SK-N-SH (cell line): Measurements from ENCODE around the gene PFAS. TPM values are rescaled to one million over a fixed set of nuclear protein-coding genes. Genes with fewer than 3 reads are reported as not detected.

Experiments
- CTCF ChIA-PET: fragments of 300-600, 350-600 bp; formaldehyde crosslinking; extraction: SDS; loops from one replicate; lab custom pipeline; 2021; lab: Yijun Ruan, JAX
- POLR2A ChIA-PET: fragments of 350-600 bp; sonication (Branson Sonifier 250); formaldehyde crosslinking; extraction: SDS; loops from one replicate; lab custom pipeline; 2020; ENCODE audit warnings: antibody characterized with exemption, inconsistent platforms; lab: Yijun Ruan, JAX
- DNase-seq: peaks from one replicate; pipeline ENCODE4 v3.0.0; 2012
- H2AFZ ChIP-seq: fragments of 200-600 bp; sonication (generic); 2 replicates; pipeline ENCODE4 v1.8.1; 2016; ENCODE audit warnings: antibody characterized with exemption, mild to moderate bottlenecking, low read depth
- H3F3A ChIP-seq: fragments of 200-600 bp; sonication (generic); replicated peaks from 2 replicates; pipeline ENCODE3; 2016; ENCODE audit warnings: antibody characterized with exemption, mild to moderate bottlenecking; ENCODE audit not compliant: insufficient read depth
- H3K27ac ChIP-seq, 2 experiments: fragments of 200-500 bp in 1 of 2; fragments of 200-600 bp in 1 of 2; sonication (Bioruptor generic) in 1 of 2; sonication (generic), shearing (Covaris generic) in 1 of 2; 2 replicates each; pipeline versions ENCODE4 v1.5.1 to v1.6.1; 2014 to 2016; ENCODE audit warnings: low read depth in 2 of 2, inconsistent platforms in 1 of 2, low read length in 1 of 2, mild to moderate bottlenecking in 1 of 2, mixed read lengths in 1 of 2
- H3K27me3 ChIP-seq: fragments of 200-600 bp; sonication (generic), shearing (Covaris generic); 2 replicates; pipeline ENCODE4 v1.6.1; 2016; ENCODE audit warnings: mixed run types; ENCODE audit not compliant: insufficient read depth
- H3K36me3 ChIP-seq, 2 experiments: fragments of 200-500 bp in 1 of 2; fragments of 200-600 bp in 1 of 2; sonication (Bioruptor generic) in 1 of 2; sonication (generic) in 1 of 2; replicated peaks in 1 of 2; 2 replicates each; pipeline versions ENCODE3 to v1.5.1; 2014 to 2016; ENCODE audit warnings: low read length in 1 of 2, mild to moderate bottlenecking in 1 of 2; ENCODE audit not compliant: insufficient read depth in 2 of 2, control insufficient read depth in 1 of 2
- H3K4me1 ChIP-seq, 2 experiments: fragments of 200-500 bp in 1 of 2; fragments of 200-600 bp in 1 of 2; sonication (Bioruptor generic) in 1 of 2; sonication (generic), shearing (Covaris generic) in 1 of 2; 2 replicates each; pipeline versions ENCODE4 v1.5.1 to v1.6.1; 2014 to 2016; ENCODE audit warnings: low read depth in 1 of 2, low read length in 1 of 2, mixed run types in 1 of 2; ENCODE audit not compliant: insufficient read depth in 2 of 2, control insufficient read depth in 1 of 2
- H3K4me2 ChIP-seq: fragments of 200-600 bp; sonication (generic), shearing (Covaris generic); 2 replicates; pipeline ENCODE4 v1.6.1; 2017; ENCODE audit warnings: mixed run types
- H3K4me3 ChIP-seq, 2 experiments: fragments of 200-500 bp in 1 of 2; fragments of 200-600 bp in 1 of 2; sonication (Bioruptor generic) in 1 of 2; sonication (generic), shearing (Covaris generic) in 1 of 2; 2 replicates each; pipeline versions ENCODE4 v1.5.1 to v1.8.1; 2014 to 2016; ENCODE audit warnings: low read depth in 2 of 2, inconsistent platforms in 1 of 2, low read length in 1 of 2, mild to moderate bottlenecking in 1 of 2, mixed read lengths in 1 of 2, moderate library complexity in 1 of 2
- H3K79me2 ChIP-seq: fragments of 200-600 bp; sonication (generic); 2 replicates; pipeline ENCODE4 v1.8.1; 2017; ENCODE audit warnings: mild to moderate bottlenecking; ENCODE audit not compliant: insufficient read depth
- H3K9ac ChIP-seq: fragments of 200-600 bp; sonication (generic); 2 replicates; pipeline ENCODE4 v1.6.1; 2017; ENCODE audit warnings: mixed run types
- H3K9me2 ChIP-seq: fragments of 200-600 bp; sonication (generic); 2 replicates; pipeline ENCODE4 v1.6.1; 2017; ENCODE audit warnings: mixed run types
- H3K9me3 ChIP-seq: fragments of 200-600 bp; sonication (generic); 2 replicates; pipeline ENCODE4 v1.6.1; 2017; ENCODE audit warnings: mixed run types, mild to moderate bottlenecking, moderate library complexity
- H4K20me1 ChIP-seq: fragments of 200-600 bp; sonication (generic); 2 replicates; pipeline ENCODE4 v1.6.1; 2017; ENCODE audit warnings: mild to moderate bottlenecking, mixed run types; ENCODE audit not compliant: insufficient read depth
- CHD2 ChIP-seq: fragments of 150-350 bp; IDR thresholded peaks from 2 replicates; pipeline ENCODE4 v1.6.1; 2018; ENCODE audit warnings: low read length; ENCODE audit not compliant: partially characterized antibody
- ELF1 ChIP-seq: IDR thresholded peaks from 2 replicates; pipeline ENCODE4 v1.4.0; 2012
- EP300 ChIP-seq, 2 experiments: IDR thresholded peaks; 2 replicates each; pipeline versions ENCODE4 v1.4.0 to v1.6.1; 2012; ENCODE audit warnings: borderline replicate concordance in 1 of 2, low read depth in 1 of 2, low read length in 1 of 2
- FOSL2 ChIP-seq: IDR thresholded peaks from 2 replicates; pipeline ENCODE4 v1.4.0; 2012; ENCODE audit warnings: low read depth, mild to moderate bottlenecking, moderate library complexity, borderline replicate concordance
- GATA2 ChIP-seq: sonication (generic); formaldehyde crosslinking; IDR thresholded peaks from 2 replicates; pipeline ENCODE4 v1.5.0; 2020; ENCODE audit warnings: mild to moderate bottlenecking, missing genetic modification reagents
- JUND ChIP-seq: IDR thresholded peaks from 2 replicates; pipeline ENCODE4 v1.4.0; 2012
- NFIC ChIP-seq: IDR thresholded peaks from 2 replicates; pipeline ENCODE4 v1.4.0; 2012; ENCODE audit warnings: borderline replicate concordance
- POLR2AphosphoS5 ChIP-seq: IDR thresholded peaks from 2 replicates; pipeline ENCODE4 v1.6.1; 2012; ENCODE audit warnings: low read depth, low read length
- RAD21 ChIP-seq: IDR thresholded peaks from 2 replicates; pipeline ENCODE4 v1.6.1; 2012; ENCODE audit warnings: mild to moderate bottlenecking, low read length
- RCOR1 ChIP-seq: fragments of 150-350 bp; IDR thresholded peaks from 2 replicates; pipeline ENCODE4 v1.6.1; 2017; ENCODE audit warnings: antibody characterized with exemption, low read length
- REST ChIP-seq: IDR thresholded peaks from 2 replicates; pipeline ENCODE4 v1.6.1; 2012; ENCODE audit warnings: mild to moderate bottlenecking, low read depth, low read length, moderate library complexity
- TAF1 ChIP-seq: IDR thresholded peaks from 2 replicates; pipeline ENCODE4 v1.6.1; 2012; ENCODE audit warnings: low read depth, mild to moderate bottlenecking, low read length, moderate library complexity, borderline replicate concordance
- ZBTB33 ChIP-seq: IDR thresholded peaks from 2 replicates; pipeline ENCODE4 v1.4.0; 2012; ENCODE audit warnings: low read depth, borderline replicate concordance
- WGBS: methylation state at CpG from one replicate; pipeline ENCODE4 v1.1.6; 2017; ENCODE audit warnings: low lambda C conversion rate; 5-methylcytosine and 5-hydroxymethylcytosine counted together
- polyA plus RNA-seq, 3 experiments: library from polyadenylated mRNA; depleted of rRNA; stranded (reverse); fragments of >200 nt; gene quantifications; 2 replicates each; pipeline ENCODE4 v1.2.3, GENCODE V29; 2012
- TF ChIP-seq, protein P1 (sequence below): fragments of 150-350 bp; IDR thresholded peaks from 2 replicates; pipeline ENCODE4 v1.6.1; 2016; ENCODE audit warnings: mild to moderate bottlenecking, low read depth, low read length

Gene PFAS
- polyA plus RNA-seq, 1 of the 3 experiments (the other 2 are of a cell fraction), result 22.4 TPM

DNA sequence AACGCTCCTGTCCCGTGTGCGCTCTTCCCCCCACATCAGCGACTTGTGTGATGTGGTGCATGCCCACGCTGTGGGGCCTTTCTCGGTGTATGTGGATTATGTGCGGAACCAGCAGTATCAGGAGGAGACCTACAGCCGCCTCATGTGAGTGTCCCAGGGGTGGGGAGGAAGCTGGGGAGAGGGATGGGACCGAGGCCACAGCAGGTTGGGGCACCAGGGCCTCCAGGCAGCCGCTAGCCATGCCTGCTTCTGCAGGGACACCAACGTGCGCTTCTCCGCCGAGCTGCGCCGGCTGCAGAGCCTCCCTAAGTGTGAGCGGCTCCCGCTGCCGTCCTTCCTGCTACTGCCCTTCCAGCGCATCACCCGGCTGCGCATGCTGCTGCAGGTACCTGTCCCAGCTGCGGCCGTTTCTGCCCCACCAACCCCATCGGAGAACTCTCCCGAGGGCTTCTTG lies 66.7 kb downstream of the PFAS start:
- 40% methylated on average over 11 of the region's 26 CpGs for WGBS
- Histone ChIP-seq H4K20me1 (no peaks in the 10 kb centered on the region), H3K9me3 (no peaks in the 10 kb centered on the region), H3K9ac (no peak overlapping the region), H3F3A (no peaks in the 10 kb centered on the region), H3K36me3 (no peaks in the 10 kb centered on the region), H3K9me2 (no peaks in the 10 kb centered on the region), H3K79me2 (no peaks in the 10 kb centered on the region), H3K27me3 (peaks cover 30% of the 10 kb centered on the region), H2AFZ (no peak overlapping the region), H3K27ac (no peak overlapping the region), H3K4me3 (peak overlapping the region in 1 of 2 experiments; percentile 24; a peak in 1 of 4 replicates), H3K4me1 (peaks cover 0 to 4% of the 10 kb centered on the region in 2 experiments; a peak in 1 of 4 replicates), H3K4me2 (peak overlapping the region; percentile 33; the same call in 1 of the 2 replicates)
- TF ChIP-seq ZBTB33, result no peak
- no peak for TF ChIP-seq NFIC
- no peak for TF ChIP-seq TAF1
- TF ChIP-seq REST, result no peak
- TF ChIP-seq JUND, result no peak
- TF ChIP-seq CHD2, result no peak
- no peak for TF ChIP-seq RCOR1
- no peak for TF ChIP-seq RAD21
- TF ChIP-seq FOSL2, result no peak
- no peak for TF ChIP-seq ELF1
- TF ChIP-seq EP300 (IDR thresholded peaks at IDR 0.05; ENCODE audit: borderline replicate concordance in 1 of 2, low read depth in 1 of 2, low read length in 1 of 2), result no peak
- TF ChIP-seq, protein P1, sequence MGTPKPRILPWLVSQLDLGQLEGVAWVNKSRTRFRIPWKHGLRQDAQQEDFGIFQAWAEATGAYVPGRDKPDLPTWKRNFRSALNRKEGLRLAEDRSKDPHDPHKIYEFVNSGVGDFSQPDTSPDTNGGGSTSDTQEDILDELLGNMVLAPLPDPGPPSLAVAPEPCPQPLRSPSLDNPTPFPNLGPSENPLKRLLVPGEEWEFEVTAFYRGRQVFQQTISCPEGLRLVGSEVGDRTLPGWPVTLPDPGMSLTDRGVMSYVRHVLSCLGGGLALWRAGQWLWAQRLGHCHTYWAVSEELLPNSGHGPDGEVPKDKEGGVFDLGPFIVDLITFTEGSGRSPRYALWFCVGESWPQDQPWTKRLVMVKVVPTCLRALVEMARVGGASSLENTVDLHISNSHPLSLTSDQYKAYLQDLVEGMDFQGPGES, result no peak
- TF ChIP-seq GATA2 (CRISPR knock-in tag), result no peak
- TF ChIP-seq POLR2AphosphoS5, result no peak
- POLR2A ChIA-PET, result interaction anchor here (1.7 kb wide), 1 partner anchor 20 kb away, joined by 5 read pairs; the partner anchor contains the start of gene SLC25A35
- DNase-seq, result peak; percentile 66
- CTCF ChIA-PET, result interaction anchor here (0.9 to 1.2 kb wide), 3 partner anchors 15 to 50 kb away, joined by 3 read pairs; no protein-coding TSS in a partner anchor
